ENCODE results near the gene IL36B.

DNA sequence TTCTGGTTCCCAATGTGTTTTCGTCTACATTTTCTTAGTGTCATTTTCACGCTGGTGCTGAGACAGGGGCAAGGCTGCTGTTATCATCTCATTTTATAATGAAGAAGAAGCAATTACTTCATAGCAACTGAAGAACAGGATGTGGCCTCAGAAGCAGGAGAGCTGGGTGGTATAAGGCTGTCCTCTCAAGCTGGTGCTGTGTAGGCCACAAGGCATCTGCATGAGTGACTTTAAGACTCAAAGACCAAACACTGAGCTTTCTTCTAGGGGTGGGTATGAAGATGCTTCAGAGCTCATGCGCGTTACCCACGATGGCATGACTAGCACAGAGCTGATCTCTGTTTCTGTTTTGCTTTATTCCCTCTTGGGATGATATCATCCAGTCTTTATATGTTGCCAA is 67.6 kb downstream of the IL36B start:
- TF ChIP-seq, protein P1, sequence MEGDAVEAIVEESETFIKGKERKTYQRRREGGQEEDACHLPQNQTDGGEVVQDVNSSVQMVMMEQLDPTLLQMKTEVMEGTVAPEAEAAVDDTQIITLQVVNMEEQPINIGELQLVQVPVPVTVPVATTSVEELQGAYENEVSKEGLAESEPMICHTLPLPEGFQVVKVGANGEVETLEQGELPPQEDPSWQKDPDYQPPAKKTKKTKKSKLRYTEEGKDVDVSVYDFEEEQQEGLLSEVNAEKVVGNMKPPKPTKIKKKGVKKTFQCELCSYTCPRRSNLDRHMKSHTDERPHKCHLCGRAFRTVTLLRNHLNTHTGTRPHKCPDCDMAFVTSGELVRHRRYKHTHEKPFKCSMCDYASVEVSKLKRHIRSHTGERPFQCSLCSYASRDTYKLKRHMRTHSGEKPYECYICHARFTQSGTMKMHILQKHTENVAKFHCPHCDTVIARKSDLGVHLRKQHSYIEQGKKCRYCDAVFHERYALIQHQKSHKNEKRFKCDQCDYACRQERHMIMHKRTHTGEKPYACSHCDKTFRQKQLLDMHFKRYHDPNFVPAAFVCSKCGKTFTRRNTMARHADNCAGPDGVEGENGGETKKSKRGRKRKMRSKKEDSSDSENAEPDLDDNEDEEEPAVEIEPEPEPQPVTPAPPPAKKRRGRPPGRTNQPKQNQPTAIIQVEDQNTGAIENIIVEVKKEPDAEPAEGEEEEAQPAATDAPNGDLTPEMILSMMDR (IDR thresholded peaks at IDR 0.05), result no peak
- no peak for TF ChIP-seq POLR2A (IDR thresholded peaks at IDR 0.05)
